Small intestine (tissue), 7 donors: ENCODE measurements around the gene SEC63. TPM values are rescaled to one million over a fixed set of nuclear protein-coding genes. Genes with fewer than 3 reads are reported as not detected.
"Not testable (repeated sequence)": the region's sequence is repeated elsewhere in the genome, so short reads cannot be mapped to it uniquely, and the experiment has no call there.

Source experiments
- DNase-seq, 2 donors: peaks; one replicate each; pipeline versions ENCODE4 v3.0.0 to v3.0.0-alpha.2; 2013
- FAIRE-seq: peaks from 2 replicates; lab custom pipeline; 2012; peaks lifted over from hg19 to GRCh38; lab: Jason Lieb, UNC
- H3K27ac ChIP-seq, 3 donors: one replicate each; pipeline ENCODE4 v1.5.1; 2013; ENCODE audit warnings: low read length in 2 of 3, mild to moderate bottlenecking in 2 of 3, control low read depth in 1 of 3, inconsistent platforms in 1 of 3, low read depth in 1 of 3, moderate library complexity in 1 of 3
- H3K27me3 ChIP-seq, 3 donors: one replicate each; pipeline ENCODE4 v1.6.1; 2013; ENCODE audit warnings: low read length in 3 of 3, inconsistent platforms in 1 of 3; ENCODE audit not compliant: control insufficient read depth in 3 of 3, insufficient read depth in 3 of 3
- H3K36me3 ChIP-seq, 3 donors: one replicate each; pipeline ENCODE4 v1.6.1; 2013; ENCODE audit warnings: low read length in 3 of 3, inconsistent platforms in 1 of 3, low read depth in 1 of 3, mild to moderate bottlenecking in 1 of 3, moderate library complexity in 1 of 3; ENCODE audit not compliant: control insufficient read depth in 3 of 3, insufficient read depth in 2 of 3
- H3K4me1 ChIP-seq, 3 donors: one replicate each; pipeline ENCODE4 v1.6.1; 2013; ENCODE audit warnings: low read length in 2 of 3, inconsistent platforms in 1 of 3, low read depth in 1 of 3, mild to moderate bottlenecking in 1 of 3, moderate library complexity in 1 of 3; ENCODE audit not compliant: control insufficient read depth in 3 of 3, insufficient read depth in 2 of 3
- H3K4me3 ChIP-seq, 3 donors: one replicate each; pipeline ENCODE4 v1.5.1; 2013; ENCODE audit warnings: low read length in 3 of 3, control low read depth in 1 of 3, inconsistent platforms in 1 of 3, low read depth in 1 of 3, mild to moderate bottlenecking in 1 of 3, moderate library complexity in 1 of 3
- H3K9me3 ChIP-seq, 2 donors: one replicate each; pipeline ENCODE4 v1.6.1; 2013; ENCODE audit warnings: low read depth in 1 of 2, low read length in 1 of 2; ENCODE audit not compliant: control insufficient read depth in 2 of 2, insufficient read depth in 1 of 2
- WGBS, 3 donors: extraction: QIAGEN DNeasy Blood & Tissue Kit; methylation state at CpG; one replicate each; pipeline ENCODE4 v1.1.7; 2013; 5-methylcytosine and 5-hydroxymethylcytosine counted together
- polyA plus RNA-seq, 4 donors: library from polyadenylated mRNA; stranded (reverse) in 3 of 4; unstranded in 1 of 4; fragments of 200-250 nt in 3 of 4; fragments of 120-200 nt in 1 of 4; gene quantifications; one replicate each; pipeline versions ENCODE4 v1.2.1 to v1.2.3, GENCODE V29; 2013
- donor health status: healthy with polysubstance abuse.
- donor health status: control.
- donor health status: control.
- donor health status: Bipolar disorder and iron deficiency.
- donor health status: healthy.

Gene SEC63
- polyA plus RNA-seq, 4 donors: 10.1 to 59.7 (median 20.2) TPM

DNA sequence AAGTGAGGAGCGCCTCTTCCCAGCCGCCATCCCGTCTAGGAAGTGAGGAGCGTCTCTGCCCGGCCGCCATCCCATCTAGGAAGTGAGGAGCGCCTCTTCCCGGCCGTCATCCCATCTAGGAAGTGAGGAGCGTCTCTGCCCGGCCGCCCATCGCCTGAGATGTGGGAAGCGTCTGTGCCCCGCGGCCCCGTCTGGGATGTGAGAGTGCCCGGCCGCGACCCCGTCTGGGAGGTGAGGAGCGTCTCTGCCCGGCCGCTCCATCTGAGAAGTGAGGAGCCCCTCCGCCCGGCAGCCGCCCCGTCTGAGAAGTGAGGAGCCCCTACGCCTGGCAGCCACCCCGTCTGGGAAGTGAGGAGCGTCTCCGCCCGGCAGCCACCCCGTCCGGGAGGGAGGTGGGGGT, 23.8 kb downstream of the SEC63 start:
- 95 to 100% (median 97%) methylated on average over 5 to 31 of the region's 35 CpGs for WGBS, 3 donors
- not testable (repeated sequence) for H3K27ac ChIP-seq, FAIRE-seq, DNase-seq, H3K27me3 ChIP-seq, H3K4me3 ChIP-seq, H3K36me3 ChIP-seq, H3K4me1 ChIP-seq
- H3K9me3 ChIP-seq: peaks cover 0 to 11% of the 10 kb centered on the region in 2 donors

DNA sequence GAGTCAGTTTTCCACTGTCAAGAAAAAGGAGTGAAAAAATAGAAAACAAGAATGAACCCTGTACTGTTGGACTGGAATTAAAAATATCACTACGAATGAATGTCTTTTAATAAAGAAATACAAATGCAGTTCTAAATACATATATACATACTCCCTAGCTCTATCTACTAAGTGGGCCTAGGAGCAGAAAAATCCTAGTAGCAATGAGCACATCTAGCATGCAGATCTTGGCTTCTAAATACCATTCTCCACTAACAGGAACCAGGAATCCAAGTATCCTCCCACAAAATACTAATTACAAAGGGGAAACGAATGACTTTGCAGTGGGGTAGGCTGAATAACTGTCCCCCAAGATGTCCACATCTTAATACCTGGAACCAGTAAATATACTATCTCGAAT, 25.4 kb downstream of the SEC63 start:
- H3K27ac ChIP-seq: no peak overlapping the region
- DNase-seq (no peak), FAIRE-seq (no peak)
- WGBS, 3 donors: 91 to 96% (median 95%) methylated on average over 3 of the region's 3 CpGs
- peaks cover 0 to 11% of the 10 kb centered on the region in 2 donors for H3K9me3 ChIP-seq
- H3K4me3 ChIP-seq: no peak overlapping the region
- no peaks in the 10 kb centered on the region for H3K4me1 ChIP-seq
- H3K36me3 ChIP-seq: peaks cover 0 to 8% (median 1%) of the 10 kb centered on the region in 3 donors
- no peaks in the 10 kb centered on the region for H3K27me3 ChIP-seq

DNA sequence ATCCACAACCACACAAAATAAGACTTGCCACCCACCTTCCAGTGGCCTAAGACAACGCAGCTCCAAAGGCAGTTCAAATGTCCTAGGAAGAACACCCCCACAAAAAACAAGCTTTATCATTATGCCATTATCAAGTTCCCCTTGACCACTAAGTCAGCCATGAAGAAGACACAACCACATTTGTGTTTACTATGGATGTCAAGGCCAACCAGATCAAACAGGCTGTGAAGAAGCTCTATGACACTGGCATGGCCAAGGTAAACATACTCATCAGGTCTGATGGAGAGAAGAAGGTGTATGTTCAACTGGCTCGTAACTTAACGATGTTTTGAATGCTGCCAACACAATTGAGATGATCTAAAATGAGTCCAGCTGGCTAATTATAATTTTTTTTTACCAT, 26.1 kb downstream of the SEC63 start:
- no peak overlapping the region for H3K27ac ChIP-seq
- no peak overlapping the region for H3K4me3 ChIP-seq
- 88 to 100% (median 95%) methylated on average over 3 of the region's 3 CpGs for WGBS, 3 donors
- peaks cover 0 to 11% of the 10 kb centered on the region in 2 donors for H3K9me3 ChIP-seq
- H3K4me1 ChIP-seq: no peaks in the 10 kb centered on the region
- peaks cover 0 to 8% (median 1%) of the 10 kb centered on the region in 3 donors for H3K36me3 ChIP-seq
- no peaks in the 10 kb centered on the region for H3K27me3 ChIP-seq
- DNase-seq (no peak), FAIRE-seq (no peak)

DNA sequence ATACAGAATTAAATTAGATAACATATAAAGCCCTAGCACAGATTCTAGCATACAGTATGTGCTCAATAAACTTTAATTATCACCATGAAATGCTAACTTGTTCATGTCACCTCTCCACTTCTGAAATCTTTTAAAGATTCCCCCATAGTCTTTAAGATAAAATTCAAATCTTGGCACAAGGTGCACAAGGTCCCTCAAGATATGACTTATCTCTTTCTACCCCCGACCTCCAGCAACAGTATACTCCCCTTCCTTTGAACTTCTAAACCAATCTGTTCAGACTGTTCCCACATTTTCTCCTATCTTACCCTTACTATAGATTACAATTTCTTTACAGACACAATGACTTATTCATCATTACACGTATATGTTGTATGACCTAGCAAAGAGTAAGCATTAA, 29.0 kb downstream of the SEC63 start:
- Histone ChIP-seq H3K27ac (no peak overlapping the region), H3K27me3 (no peaks in the 10 kb centered on the region), H3K4me3 (no peak overlapping the region), H3K9me3 (peaks cover 0 to 8% of the 10 kb centered on the region in 2 donors), H3K4me1 (no peaks in the 10 kb centered on the region), H3K36me3 (peaks cover 0 to 12% (median 1%) of the 10 kb centered on the region in 3 donors)
- DNase-seq (no peak), FAIRE-seq (no peak)
- WGBS, 3 donors: 66 to 82% (median 70%) methylated on average over 2 of the region's 2 CpGs

DNA sequence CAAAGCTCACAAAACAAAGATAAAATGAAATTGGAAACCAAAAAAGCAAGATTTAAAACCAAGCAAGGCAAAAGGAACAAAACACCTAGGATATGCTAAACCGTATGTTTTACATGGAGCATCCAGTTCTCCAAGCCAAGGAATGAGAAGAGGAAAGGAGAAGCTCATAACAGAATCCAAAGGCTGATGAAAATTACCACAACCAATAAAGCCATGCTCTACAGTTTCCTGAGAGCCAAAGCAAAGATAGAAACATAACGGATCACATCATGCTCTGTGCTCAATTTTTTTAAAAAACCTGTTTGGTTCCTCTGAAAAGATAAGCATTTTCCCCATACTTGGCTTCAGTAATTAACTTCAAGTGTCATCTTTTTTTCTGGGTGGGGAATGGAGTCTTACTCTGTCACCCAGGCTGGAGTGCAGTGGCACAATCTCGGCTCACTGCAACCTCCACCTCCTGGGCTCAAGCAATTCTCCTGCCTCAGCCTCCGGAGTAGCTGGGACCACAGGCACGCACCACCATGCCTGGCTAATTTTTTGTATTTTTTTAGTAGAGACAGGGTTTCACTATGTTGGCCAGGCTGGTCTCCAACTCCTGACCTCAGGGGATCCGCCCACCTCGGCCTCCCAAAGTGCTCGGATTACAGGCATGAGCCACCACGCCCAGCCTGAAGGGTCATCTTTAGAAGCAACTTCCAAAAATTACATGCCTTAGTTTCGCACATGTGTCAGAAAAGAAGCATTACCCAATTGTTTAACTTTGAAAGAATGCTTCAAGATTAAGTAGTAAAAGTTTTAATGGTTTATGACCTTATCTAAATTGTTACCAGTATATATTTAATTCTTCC, 31.1 kb downstream of the SEC63 start:
- 78 to 85% (median 83%) methylated on average over 10 of the region's 10 CpGs for WGBS, 3 donors
- not testable (repeated sequence) for H3K4me1 ChIP-seq, H3K27ac ChIP-seq, H3K9me3 ChIP-seq, H3K4me3 ChIP-seq, FAIRE-seq, DNase-seq, H3K27me3 ChIP-seq
- H3K36me3 ChIP-seq: peaks cover 0 to 23% (median 3%) of the 10 kb centered on the region in 3 donors

DNA sequence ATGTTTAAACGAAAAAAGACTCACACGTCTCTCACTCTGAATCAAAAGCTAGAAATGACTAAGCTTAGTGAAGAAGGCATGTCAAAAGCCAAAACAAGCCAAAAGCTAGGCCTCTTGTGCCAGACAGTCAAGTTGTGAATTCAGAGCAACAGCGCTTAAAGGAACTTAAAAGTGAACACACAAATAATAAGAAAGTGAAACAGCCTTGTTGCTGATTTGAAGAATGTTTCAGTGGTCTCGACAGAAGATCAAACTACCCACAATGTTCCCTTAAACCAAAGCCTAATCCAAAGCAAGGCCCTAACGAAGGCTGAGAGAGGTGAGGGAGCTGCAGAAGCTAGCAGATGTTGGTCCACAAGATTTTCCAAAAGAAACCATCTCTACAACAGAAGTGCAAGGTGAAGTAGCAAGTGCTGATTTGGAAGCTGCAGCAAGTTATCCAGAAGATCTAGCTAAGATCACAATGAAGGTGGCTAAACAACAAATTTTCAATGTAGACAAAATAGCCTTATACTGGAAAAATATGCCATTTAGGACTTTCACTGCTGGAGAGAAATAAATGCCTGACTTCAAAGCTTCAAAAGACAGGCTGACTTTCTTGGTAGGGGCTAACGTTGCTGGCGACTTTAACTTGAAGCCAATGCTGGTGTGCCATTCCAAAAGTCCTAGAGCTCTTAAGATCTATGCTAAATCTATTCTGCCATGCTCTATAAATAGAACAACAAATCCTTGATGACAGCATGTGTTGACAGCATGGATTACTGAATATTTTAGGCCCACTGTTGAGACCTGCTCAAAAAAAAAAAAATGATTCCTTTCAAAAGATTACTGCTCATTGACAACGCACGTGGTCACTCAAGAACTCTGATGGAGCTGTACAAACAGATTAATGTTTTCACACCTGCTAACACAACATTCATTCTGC, 40.3 kb downstream of the SEC63 start:
- Histone ChIP-seq H3K4me3 (no peak overlapping the region), H3K9me3 (peaks cover 0 to 21% of the 10 kb centered on the region in 2 donors), H3K27me3 (no peaks in the 10 kb centered on the region), H3K36me3 (peaks cover 11 to 39% (median 13%) of the 10 kb centered on the region in 3 donors), H3K27ac (no peak overlapping the region), H3K4me1 (no peaks in the 10 kb centered on the region)
- no peak for FAIRE-seq
- DNase-seq: no peak
- WGBS, 3 donors: 88 to 93% (median 90%) methylated on average over 9 of the region's 9 CpGs

DNA sequence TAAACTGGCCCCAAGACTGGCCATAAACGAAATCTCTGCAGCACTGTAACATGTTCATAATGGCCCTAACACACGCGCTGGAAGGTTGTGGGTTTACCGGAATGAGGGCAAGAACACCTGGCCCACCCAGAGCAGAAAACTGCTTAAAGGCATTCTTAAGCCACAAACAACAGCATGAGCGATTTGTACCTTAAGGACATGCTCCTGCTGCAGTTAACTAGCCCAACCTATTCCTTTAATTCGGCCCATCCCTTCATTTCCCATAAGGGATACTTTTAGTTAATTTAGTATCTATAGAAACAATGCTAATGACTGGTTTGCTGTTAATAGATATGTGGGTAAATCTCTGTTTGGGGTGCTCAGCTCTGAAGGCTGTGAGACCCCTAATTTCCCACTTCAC, 41.0 kb downstream of the SEC63 start:
- H3K27me3 ChIP-seq, FAIRE-seq, H3K4me3 ChIP-seq, H3K27ac ChIP-seq, DNase-seq, H3K4me1 ChIP-seq: not testable (repeated sequence)
- peaks cover 0 to 21% of the 10 kb centered on the region in 2 donors for H3K9me3 ChIP-seq
- peaks cover 11 to 39% (median 13%) of the 10 kb centered on the region in 3 donors for H3K36me3 ChIP-seq
- 95 to 96% (median 96%) methylated on average over 6 of the region's 6 CpGs for WGBS, 3 donors

DNA sequence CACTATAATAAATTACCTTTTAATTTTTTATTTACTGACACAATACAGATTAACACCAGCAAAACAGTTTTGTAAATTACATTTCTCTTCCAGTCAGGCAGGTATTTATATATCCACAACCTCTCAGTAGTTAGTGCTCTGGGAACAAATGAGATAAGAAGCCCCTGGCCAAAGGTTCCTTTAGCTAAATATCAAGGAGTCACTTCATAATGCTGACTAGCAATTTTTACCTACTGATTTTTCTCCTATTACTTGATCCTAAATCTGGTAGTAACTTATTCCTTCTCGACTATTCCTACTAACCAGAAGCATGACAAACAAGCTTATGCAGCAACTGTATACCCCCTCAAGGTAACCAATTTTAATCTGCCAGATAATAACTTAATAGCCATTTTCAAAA, 46.3 kb downstream of the SEC63 start:
- WGBS, 3 donors: 44 to 67% (median 55%) methylated on average over 1 of the region's 1 CpG
- H3K27ac ChIP-seq: no peak overlapping the region
- no peaks in the 10 kb centered on the region for H3K27me3 ChIP-seq
- DNase-seq (peak; percentile 31 to 37), FAIRE-seq (no peak)
- H3K4me1 ChIP-seq: no peaks in the 10 kb centered on the region
- peaks cover 8 to 23% (median 16%) of the 10 kb centered on the region in 3 donors for H3K36me3 ChIP-seq
- no peak overlapping the region for H3K4me3 ChIP-seq
- peaks cover 0 to under 1% of the 10 kb centered on the region in 2 donors for H3K9me3 ChIP-seq
